Colonic mucosa (tissue), 4 donors: ENCODE data around the gene DLG2. TPM values are rescaled to one million over a fixed set of nuclear protein-coding genes. Genes with fewer than 3 reads are reported as not detected.

ENCODE experiments used
- DNase-seq: peaks from one replicate; pipeline ENCODE4 v3.0.0-alpha.2; 2020
- H3K27ac ChIP-seq: fragments of 200-600 bp; one replicate; pipeline ENCODE4 v1.8.0; 2021
- H3K27me3 ChIP-seq: fragments of 200-600 bp; one replicate; pipeline ENCODE4 v1.8.0; 2021
- H3K36me3 ChIP-seq: fragments of 200-600 bp; one replicate; pipeline ENCODE4 v1.8.0; 2021
- H3K4me1 ChIP-seq: fragments of 200-600 bp; one replicate; pipeline ENCODE4 v1.8.0; 2021; ENCODE audit warnings: mild to moderate bottlenecking
- H3K4me3 ChIP-seq: fragments of 200-600 bp; one replicate; pipeline ENCODE4 v1.8.0; 2021
- H3K9ac ChIP-seq, 2 donors: one replicate each; pipeline ENCODE4 v1.7.0; 2013; ENCODE audit warnings: control low read depth in 2 of 2, low read depth in 2 of 2, low read length in 2 of 2
- H3K9me3 ChIP-seq: fragments of 200-600 bp; one replicate; pipeline ENCODE4 v1.8.0; 2021
- intact Hi-C: fragments of 100-400 bp; cut with DNase I; formaldehyde crosslinking; loops from one replicate; pipeline ENCODE4 v1.14.1; 2022
- total RNA-seq, 2 donors: library from RNA; stranded (reverse); fragmentation: NEBNext Ultra II Directional in 1 of 2; extraction: Animal tissue kit (Norgen Biotek cat#: 25700) in 1 of 2; gene quantifications; one replicate each; pipeline ENCODE4 v1.2.1, GENCODE V29; 2021
- TF ChIP-seq, protein P1 (sequence below): fragments of 200-600 bp; IDR thresholded peaks from one replicate; pipeline ENCODE4 v1.8.0; 2022; ENCODE audit warnings: antibody characterized with exemption, mild to moderate bottlenecking
- donor health status: healthy.
- donor health status: DM: no; HTN: no; CAD: no.
- donor health status: DM: no; HTN: no; CAD: no.

The DLG2 gene
- total RNA-seq, 2 donors from 2014 or later = 1.4 to 3.3 TPM

DNA sequence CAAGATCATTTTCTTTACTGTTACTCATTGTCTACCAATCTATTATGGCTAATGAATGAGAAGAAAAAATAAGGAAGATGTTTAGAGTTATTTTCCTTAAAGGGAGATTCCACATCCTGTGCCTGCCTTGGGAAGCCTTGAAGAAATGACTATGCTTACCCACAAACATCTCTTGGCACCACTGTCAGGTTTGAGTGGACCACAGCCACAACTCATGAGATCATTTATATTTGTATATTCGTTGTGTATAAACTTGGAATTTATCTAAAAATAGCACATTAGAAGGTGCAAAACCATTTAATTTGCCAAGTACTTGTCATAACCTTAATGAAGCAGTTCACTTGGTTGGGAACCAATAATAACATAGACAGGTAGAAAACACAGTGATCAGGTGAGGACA is 740.8 kb downstream of the DLG2 start:
- Histone ChIP-seq H3K27me3 (no peaks in the 10 kb centered on the region), H3K9ac (no peak overlapping the region), H3K4me1 (no peaks in the 10 kb centered on the region), H3K4me3 (no peak overlapping the region), H3K36me3 (no peaks in the 10 kb centered on the region), H3K9me3 (no peaks in the 10 kb centered on the region), H3K27ac (no peak overlapping the region)
- no peak for DNase-seq
- TF ChIP-seq, protein P1, sequence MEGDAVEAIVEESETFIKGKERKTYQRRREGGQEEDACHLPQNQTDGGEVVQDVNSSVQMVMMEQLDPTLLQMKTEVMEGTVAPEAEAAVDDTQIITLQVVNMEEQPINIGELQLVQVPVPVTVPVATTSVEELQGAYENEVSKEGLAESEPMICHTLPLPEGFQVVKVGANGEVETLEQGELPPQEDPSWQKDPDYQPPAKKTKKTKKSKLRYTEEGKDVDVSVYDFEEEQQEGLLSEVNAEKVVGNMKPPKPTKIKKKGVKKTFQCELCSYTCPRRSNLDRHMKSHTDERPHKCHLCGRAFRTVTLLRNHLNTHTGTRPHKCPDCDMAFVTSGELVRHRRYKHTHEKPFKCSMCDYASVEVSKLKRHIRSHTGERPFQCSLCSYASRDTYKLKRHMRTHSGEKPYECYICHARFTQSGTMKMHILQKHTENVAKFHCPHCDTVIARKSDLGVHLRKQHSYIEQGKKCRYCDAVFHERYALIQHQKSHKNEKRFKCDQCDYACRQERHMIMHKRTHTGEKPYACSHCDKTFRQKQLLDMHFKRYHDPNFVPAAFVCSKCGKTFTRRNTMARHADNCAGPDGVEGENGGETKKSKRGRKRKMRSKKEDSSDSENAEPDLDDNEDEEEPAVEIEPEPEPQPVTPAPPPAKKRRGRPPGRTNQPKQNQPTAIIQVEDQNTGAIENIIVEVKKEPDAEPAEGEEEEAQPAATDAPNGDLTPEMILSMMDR = no peak
- intact Hi-C loops = no loop called here

DNA sequence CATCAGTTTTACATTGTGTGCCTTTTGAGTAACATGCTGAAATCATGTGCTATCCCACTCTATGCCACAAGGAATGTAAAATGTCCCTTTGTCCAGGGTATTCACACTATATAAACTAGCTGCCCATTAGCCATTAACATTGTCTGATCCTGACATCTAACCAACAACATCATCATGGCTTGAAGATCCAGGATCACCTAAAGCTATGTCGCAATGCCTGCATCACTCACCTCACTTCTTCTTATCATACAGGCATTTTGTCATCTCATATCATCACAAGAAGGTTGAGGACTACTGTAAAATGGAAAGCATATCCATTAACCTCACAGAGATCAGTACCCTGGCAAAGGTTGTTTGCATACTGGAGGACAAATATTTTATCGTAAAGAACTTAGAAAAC is 742.3 kb downstream of the DLG2 start:
- intact Hi-C loops = no loop called here
- Histone ChIP-seq H3K4me1 (no peaks in the 10 kb centered on the region), H3K36me3 (no peaks in the 10 kb centered on the region), H3K4me3 (no peak overlapping the region), H3K9me3 (no peaks in the 10 kb centered on the region), H3K9ac (no peak overlapping the region), H3K27ac (no peak overlapping the region), H3K27me3 (no peaks in the 10 kb centered on the region)
- TF ChIP-seq, protein P1 = no peak
- no peak for DNase-seq

DNA sequence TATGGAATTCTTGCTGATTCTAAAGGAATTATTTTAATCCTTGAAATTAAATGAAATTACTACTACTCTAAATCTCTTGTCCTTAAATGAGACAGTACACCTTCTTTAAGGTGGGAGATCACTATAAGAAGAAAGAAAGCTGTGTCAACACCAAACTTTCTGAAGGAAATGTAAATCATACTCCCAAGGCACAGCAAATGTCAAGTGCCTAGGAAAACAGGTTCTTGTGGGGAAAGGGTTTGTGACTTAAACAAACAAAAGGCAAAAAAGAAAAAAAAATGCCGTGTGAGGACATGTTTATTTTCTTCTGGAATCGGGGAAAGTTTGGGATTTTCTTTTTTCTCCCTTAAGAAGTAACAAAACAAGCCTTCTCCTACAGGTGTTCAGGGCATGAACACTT is 745.1 kb downstream of the DLG2 start:
- no peaks in the 10 kb centered on the region for H3K36me3 ChIP-seq
- no peaks in the 10 kb centered on the region for H3K27me3 ChIP-seq
- TF ChIP-seq, protein P1 = no peak
- no peak overlapping the region for H3K9ac ChIP-seq
- H3K4me1 ChIP-seq = no peaks in the 10 kb centered on the region
- no peak overlapping the region for H3K27ac ChIP-seq
- no peak overlapping the region for H3K4me3 ChIP-seq
- DNase-seq = no peak
- intact Hi-C loops = no loop called here
- H3K9me3 ChIP-seq = no peaks in the 10 kb centered on the region

DNA sequence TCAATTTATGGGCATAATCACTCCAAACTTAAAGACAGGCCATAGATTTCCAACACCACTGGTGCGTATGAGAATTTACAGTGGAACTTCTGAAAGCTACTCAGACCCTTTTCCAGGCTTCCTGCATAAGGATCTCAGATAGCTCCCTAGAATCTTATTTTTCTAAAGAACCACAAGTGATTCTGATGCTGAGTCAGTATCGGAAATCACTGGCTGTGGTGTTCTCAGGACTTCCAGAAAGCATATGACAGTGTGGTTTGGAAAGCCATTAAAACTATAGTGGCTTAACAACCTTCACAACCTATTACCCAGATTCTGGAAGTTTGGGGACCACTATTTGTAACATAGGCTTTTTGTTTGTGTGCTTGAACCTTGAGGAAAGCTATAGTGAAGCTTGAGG is 756.0 kb downstream of the DLG2 start:
- H3K27me3 ChIP-seq = no peaks in the 10 kb centered on the region
- H3K27ac ChIP-seq = no peak overlapping the region
- H3K4me3 ChIP-seq = no peak overlapping the region
- no peaks in the 10 kb centered on the region for H3K36me3 ChIP-seq
- no peak overlapping the region for H3K9ac ChIP-seq
- H3K4me1 ChIP-seq = no peaks in the 10 kb centered on the region
- intact Hi-C loops = no loop called here
- TF ChIP-seq, protein P1 = no peak
- no peak for DNase-seq
- no peaks in the 10 kb centered on the region for H3K9me3 ChIP-seq

DNA sequence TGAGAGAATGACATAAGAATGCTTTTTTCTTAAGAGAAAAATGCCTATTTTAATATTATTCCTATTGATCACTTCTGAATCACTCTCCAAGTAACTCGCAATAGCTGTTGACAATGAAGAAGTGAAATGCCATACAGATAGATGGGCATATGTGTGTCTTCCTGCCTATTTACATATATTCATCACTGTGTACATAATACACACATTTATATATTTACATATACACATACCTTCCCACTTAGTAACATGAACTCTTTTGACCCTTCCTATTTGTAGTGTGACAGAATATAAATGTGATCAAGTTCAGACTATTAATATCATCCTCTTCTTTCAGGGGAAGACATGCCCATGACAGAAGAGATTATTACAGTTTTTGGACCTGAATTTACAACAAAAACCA is 756.7 kb downstream of the DLG2 start:
- Histone ChIP-seq H3K27ac (no peak overlapping the region), H3K4me1 (no peaks in the 10 kb centered on the region), H3K4me3 (no peak overlapping the region), H3K27me3 (no peaks in the 10 kb centered on the region), H3K36me3 (no peaks in the 10 kb centered on the region), H3K9me3 (no peaks in the 10 kb centered on the region), H3K9ac (no peak overlapping the region)
- intact Hi-C loops = no loop called here
- TF ChIP-seq, protein P1 = no peak
- DNase-seq = no peak

DNA sequence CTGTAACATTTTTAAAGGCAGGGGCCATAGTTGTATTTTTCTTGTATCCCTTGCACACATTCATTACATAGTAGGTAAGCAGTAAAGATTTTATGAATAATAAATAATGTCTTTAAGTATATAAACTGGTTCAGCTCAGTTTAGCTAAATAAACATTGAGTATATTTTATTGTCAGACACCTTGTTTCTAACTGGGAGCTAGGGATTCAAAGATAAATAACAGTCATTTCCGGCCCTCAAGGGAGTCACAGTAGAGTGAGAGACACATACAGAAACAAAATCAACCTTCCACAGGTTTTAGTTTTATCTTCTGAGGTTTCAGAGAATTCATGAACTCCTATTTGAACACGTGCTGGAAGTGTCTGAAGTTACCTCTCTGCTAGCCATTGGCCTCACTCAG is 760.2 kb downstream of the DLG2 start:
- DNase-seq = no peak
- H3K36me3 ChIP-seq = no peaks in the 10 kb centered on the region
- no peak overlapping the region for H3K27ac ChIP-seq
- H3K4me3 ChIP-seq = no peak overlapping the region
- no peaks in the 10 kb centered on the region for H3K4me1 ChIP-seq
- H3K9ac ChIP-seq = no peak overlapping the region
- intact Hi-C loops = no loop called here
- no peaks in the 10 kb centered on the region for H3K9me3 ChIP-seq
- no peaks in the 10 kb centered on the region for H3K27me3 ChIP-seq
- TF ChIP-seq, protein P1 = no peak
